AG04450 (cell line): ENCODE results near the gene EXOC6B. TPM values are rescaled to one million over a fixed set of nuclear protein-coding genes. Genes with fewer than 3 reads are reported as not detected.

Experiments used
- CTCF ChIA-PET: fragments of 300-600, 350-600 bp; formaldehyde crosslinking; extraction: SDS; loops from one replicate; lab custom pipeline; 2022; ENCODE audit warnings: antibody characterized with exemption, inconsistent platforms; lab: Charles Lee
- POLR2A ChIA-PET: fragments of 350-600 bp; formaldehyde crosslinking; extraction: SDS; loops from one replicate; lab custom pipeline; 2021; ENCODE audit warnings: antibody characterized with exemption, inconsistent platforms; lab: Yijun Ruan, JAX
- DNase-seq: peaks from one replicate; pipeline ENCODE4 v3.0.0-alpha.2; 2011; ENCODE audit warnings: low read depth, low spot score
- H3K27ac ChIP-seq: one replicate; pipeline ENCODE4 v1.5.1; 2012; ENCODE audit warnings: low read depth, low read length, control low read depth
- H3K27me3 ChIP-seq: one replicate; pipeline ENCODE4 v1.6.0; 2012; ENCODE audit warnings: low read length; ENCODE audit not compliant: control insufficient read depth, insufficient read depth
- H3K4me3 ChIP-seq: 2 replicates; pipeline ENCODE4 v1.5.1; 2011; ENCODE audit warnings: mild to moderate bottlenecking, low read depth, low read length, control low read depth
- H3K9me3 ChIP-seq: 2 replicates; pipeline ENCODE4 v1.5.1; 2012; ENCODE audit warnings: low read length; ENCODE audit not compliant: control insufficient read depth, insufficient read depth
- CTCF ChIP-seq: IDR thresholded peaks from 2 replicates; pipeline ENCODE4 v1.5.1; 2011; ENCODE audit warnings: low read depth, low read length, control low read depth, inconsistent platforms
- polyA plus RNA-seq: library from polyadenylated mRNA; depleted of rRNA; stranded (reverse); fragments of >200 nt; gene quantifications from 2 replicates; pipeline ENCODE4 v1.2.3, GENCODE V29; 2011

The EXOC6B gene
- polyA plus RNA-seq, 1 experiment: 28.7 TPM

- Histone ChIP-seq H3K27me3 (peaks cover 5% of the 10 kb centered on the region), H3K9me3 (no peaks in the 10 kb centered on the region; the same call in 1 of the 2 replicates), H3K4me3 (no peak overlapping the region), H3K27ac (no peak overlapping the region)
- no peak for DNase-seq
- POLR2A ChIA-PET: no interaction called here
- no peak for TF ChIP-seq CTCF
- CTCF ChIA-PET: interaction anchor here (1.0 kb wide), 1 partner anchor 32 kb away, joined by 3 read pairs; no protein-coding TSS in a partner anchor
These were observed 4.4 kb upstream of the EXOC6B start for GRCh38 chr2:72830273-72830672.

GRCh38 chr2:72828840-72829507 lies 3.1 kb upstream of the EXOC6B start:
- no peak for DNase-seq
- TF ChIP-seq CTCF: no peak
- CTCF ChIA-PET: interaction anchor here (1.1 kb wide), 1 partner anchor 31 kb away, joined by 3 read pairs; no protein-coding TSS in a partner anchor
- no peaks in the 10 kb centered on the region for H3K27me3 ChIP-seq
- no peak overlapping the region for H3K4me3 ChIP-seq
- H3K27ac ChIP-seq: no peak overlapping the region
- no peaks in the 10 kb centered on the region; the same call in 1 of the 2 replicates for H3K9me3 ChIP-seq
- POLR2A ChIA-PET: no interaction called here

- H3K27me3 ChIP-seq: no peaks in the 10 kb centered on the region
- CTCF ChIA-PET: interaction anchor here (0.6 kb wide), 1 partner anchor 22 kb away, joined by 7 read pairs; no protein-coding TSS in a partner anchor
- H3K4me3 ChIP-seq: no peak overlapping the region
- no peak for TF ChIP-seq CTCF
- DNase-seq: peak; percentile 56
- H3K27ac ChIP-seq: peak overlapping the region; percentile 71
- H3K9me3 ChIP-seq: no peaks in the 10 kb centered on the region; the same call in 1 of the 2 replicates
- POLR2A ChIA-PET: no interaction called here
These were observed 2.3 kb upstream of the EXOC6B start for GRCh38 chr2:72827966-72828646.

- H3K27ac ChIP-seq: peak overlapping the region; percentile 13
- TF ChIP-seq CTCF: no peak
- no peak overlapping the region for H3K4me3 ChIP-seq
- ChIA-PET POLR2A (no interaction called here), CTCF (interaction anchor here (0.6 to 0.7 kb wide), 2 partner anchors 23 to 47 kb away, joined by 4 to 7 read pairs; no protein-coding TSS in a partner anchor)
- no peak for DNase-seq
- no peaks in the 10 kb centered on the region for H3K27me3 ChIP-seq
- H3K9me3 ChIP-seq: no peaks in the 10 kb centered on the region; the same call in 1 of the 2 replicates
These were observed 1.7 kb upstream of the EXOC6B start for GRCh38 chr2:72827487-72827886.

GRCh38 chr2:72826156-72826477 lies 284 bp upstream of the EXOC6B start:
- Histone ChIP-seq H3K9me3 (no peaks in the 10 kb centered on the region; the same call in 1 of the 2 replicates), H3K27me3 (no peaks in the 10 kb centered on the region), H3K27ac (no peak overlapping the region), H3K4me3 (peak overlapping the region; percentile 85; the same call in 1 of the 2 replicates)
- TF ChIP-seq CTCF: no peak
- POLR2A ChIA-PET: no interaction called here
- no peak for DNase-seq
- CTCF ChIA-PET: no interaction called here
